Measurements from ENCODE around the gene FOXP1. TPM values are rescaled to one million over a fixed set of nuclear protein-coding genes. Genes with fewer than 3 reads are reported as not detected.

FOXP1 gene
- polyA plus RNA-seq, 4 donors: 4.9 to 66.5 (median 15.3) TPM

DNA sequence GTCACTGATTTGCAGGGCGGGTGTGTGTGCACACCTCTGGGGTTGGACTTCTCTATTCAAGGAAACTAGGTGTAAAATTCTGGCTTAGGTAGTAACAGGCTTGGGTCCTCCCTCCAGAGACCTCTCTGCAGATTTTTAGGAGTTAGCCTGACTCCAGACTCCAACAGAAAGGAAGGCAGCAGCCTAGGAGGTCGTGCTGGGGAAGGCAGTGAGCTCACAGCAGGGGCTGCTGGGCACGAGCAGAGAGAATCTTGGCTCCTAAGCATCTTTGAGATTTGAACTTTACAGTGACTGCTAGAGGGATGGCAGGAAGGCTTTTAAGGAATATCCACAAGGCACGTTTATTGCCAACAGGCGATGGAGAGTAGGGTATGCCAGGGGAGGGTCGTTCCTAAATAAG is 612.6 kb downstream of the FOXP1 start:
- 72 to 93% (median 87%) methylated on average over 6 of the region's 6 CpGs for WGBS, 3 donors
- Histone ChIP-seq H3K27ac (ENCODE audit: low read depth in 1 of 3, low read length in 2 of 3) (no peak overlapping the region), H3K9me3 (ENCODE audit: control insufficient read depth in 2 of 2, insufficient read depth in 1 of 2, low read depth in 1 of 2, low read length in 1 of 2) (no peaks in the 10 kb centered on the region), H3K36me3 (ENCODE audit: control insufficient read depth in 3 of 3, insufficient read depth in 2 of 3, low read depth in 1 of 3, low read length in 3 of 3) (peaks cover 14 to 25% (median 15%) of the 10 kb centered on the region in 3 donors), H3K4me1 (ENCODE audit: control insufficient read depth in 3 of 3, insufficient read depth in 2 of 3, low read depth in 1 of 3, low read length in 2 of 3) (no peaks in the 10 kb centered on the region), H3K27me3 (ENCODE audit: control insufficient read depth in 3 of 3, insufficient read depth in 3 of 3, low read length in 3 of 3) (no peaks in the 10 kb centered on the region), H3K4me3 (ENCODE audit: low read depth in 1 of 3, low read length in 3 of 3) (no peak overlapping the region)
- DNase-seq (no peak), FAIRE-seq (no peak)

- WGBS, 3 donors: 80 to 88% (median 87%) methylated on average over 4 of the region's 4 CpGs
- Histone ChIP-seq H3K27ac (ENCODE audit: low read depth in 1 of 3, low read length in 2 of 3) (no peak overlapping the region), H3K9me3 (ENCODE audit: control insufficient read depth in 2 of 2, insufficient read depth in 1 of 2, low read depth in 1 of 2, low read length in 1 of 2) (no peaks in the 10 kb centered on the region), H3K36me3 (ENCODE audit: control insufficient read depth in 3 of 3, insufficient read depth in 2 of 3, low read depth in 1 of 3, low read length in 3 of 3) (peaks cover 19 to 27% (median 19%) of the 10 kb centered on the region in 3 donors), H3K4me1 (ENCODE audit: control insufficient read depth in 3 of 3, insufficient read depth in 2 of 3, low read depth in 1 of 3, low read length in 2 of 3) (no peaks in the 10 kb centered on the region), H3K27me3 (ENCODE audit: control insufficient read depth in 3 of 3, insufficient read depth in 3 of 3, low read length in 3 of 3) (no peaks in the 10 kb centered on the region), H3K4me3 (ENCODE audit: low read depth in 1 of 3, low read length in 3 of 3) (no peak overlapping the region)
- DNase-seq (no peak), FAIRE-seq (no peak)
These were observed 613.4 kb downstream of the FOXP1 start for GRCh38 chr3:70970171-70970570.

DNA sequence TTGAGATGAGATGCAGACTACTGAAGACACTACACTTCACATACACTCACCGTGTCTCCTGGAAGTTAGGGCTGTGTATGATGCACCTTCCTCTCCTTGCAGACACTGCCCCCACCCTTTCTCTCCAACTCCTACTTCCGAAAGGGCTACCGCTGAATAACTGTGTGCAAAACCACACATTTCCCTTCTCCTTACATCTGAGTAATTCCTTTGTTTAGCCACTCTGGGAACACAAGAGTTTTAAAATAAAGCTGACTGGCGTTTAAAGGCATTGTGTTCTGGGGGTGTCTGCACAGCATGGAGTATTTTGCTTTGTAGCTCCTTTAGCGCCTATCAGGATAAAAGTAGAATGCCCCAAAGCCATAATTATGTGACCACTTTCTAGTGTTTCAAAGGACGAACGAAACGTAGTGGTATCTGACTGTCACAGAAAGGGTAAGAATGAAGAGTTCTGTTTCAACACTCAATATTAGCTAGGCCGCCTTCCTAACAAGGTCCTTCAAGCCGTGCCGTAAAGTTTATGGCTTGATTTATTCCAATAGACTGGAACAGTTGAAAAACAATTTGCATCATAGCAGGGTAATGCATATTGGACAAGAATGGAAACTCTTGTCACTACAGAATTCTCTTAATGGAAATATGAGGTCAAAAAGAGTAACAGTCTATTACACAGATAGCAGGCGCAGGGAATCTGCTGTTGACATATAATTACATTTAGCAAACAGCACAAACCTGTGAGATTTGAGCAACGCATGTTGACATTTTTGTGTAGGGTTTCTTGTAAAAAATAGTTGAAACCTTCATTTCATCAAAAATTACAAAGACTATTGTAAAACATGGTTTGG is 619.9 kb downstream of the FOXP1 start:
- Histone ChIP-seq H3K36me3 (ENCODE audit: control insufficient read depth in 3 of 3, insufficient read depth in 2 of 3, low read depth in 1 of 3, low read length in 3 of 3) (peaks cover 7 to 35% (median 22%) of the 10 kb centered on the region in 3 donors), H3K9me3 (ENCODE audit: control insufficient read depth in 2 of 2, insufficient read depth in 1 of 2, low read depth in 1 of 2, low read length in 1 of 2) (no peaks in the 10 kb centered on the region), H3K27ac (ENCODE audit: low read depth in 1 of 3, low read length in 2 of 3) (no peak overlapping the region), H3K4me3 (ENCODE audit: low read depth in 1 of 3, low read length in 3 of 3) (no peak overlapping the region), H3K27me3 (ENCODE audit: control insufficient read depth in 3 of 3, insufficient read depth in 3 of 3, low read length in 3 of 3) (no peaks in the 10 kb centered on the region), H3K4me1 (ENCODE audit: control insufficient read depth in 3 of 3, insufficient read depth in 2 of 3, low read depth in 1 of 3, low read length in 2 of 3) (no peaks in the 10 kb centered on the region)
- WGBS, 3 donors: 84 to 96% (median 95%) methylated on average over 13 of the region's 13 CpGs
- no peak for DNase-seq
- FAIRE-seq: no peak

- Histone ChIP-seq H3K36me3 (ENCODE audit: control insufficient read depth in 3 of 3, insufficient read depth in 2 of 3, low read depth in 1 of 3, low read length in 3 of 3) (peaks cover 3 to 35% (median 11%) of the 10 kb centered on the region in 3 donors), H3K27me3 (ENCODE audit: control insufficient read depth in 3 of 3, insufficient read depth in 3 of 3, low read length in 3 of 3) (no peaks in the 10 kb centered on the region), H3K4me1 (ENCODE audit: control insufficient read depth in 3 of 3, insufficient read depth in 2 of 3, low read depth in 1 of 3, low read length in 2 of 3) (no peaks in the 10 kb centered on the region), H3K4me3 (ENCODE audit: low read depth in 1 of 3, low read length in 3 of 3) (no peak overlapping the region), H3K27ac (ENCODE audit: low read depth in 1 of 3, low read length in 2 of 3) (no peak overlapping the region), H3K9me3 (ENCODE audit: control insufficient read depth in 2 of 2, insufficient read depth in 1 of 2, low read depth in 1 of 2, low read length in 1 of 2) (no peaks in the 10 kb centered on the region)
- no peak for FAIRE-seq
- no peak for DNase-seq
- 94 to 96% (median 95%) methylated on average over 14 of the region's 14 CpGs for WGBS, 3 donors
These were observed 623.8 kb downstream of the FOXP1 start for GRCh38 chr3:70959506-70960291.

- H3K9me3 ChIP-seq (ENCODE audit: control insufficient read depth in 2 of 2, insufficient read depth in 1 of 2, low read depth in 1 of 2, low read length in 1 of 2): no peaks in the 10 kb centered on the region
These were observed 631.3 kb downstream of the FOXP1 start for GRCh38 chr3:70952033-70952747.

GRCh38 chr3:70951316-70951715 is 632.2 kb downstream of the FOXP1 start:
- H3K4me3 ChIP-seq (ENCODE audit: low read depth in 1 of 3, low read length in 3 of 3): no peak overlapping the region
- DNase-seq (no peak), FAIRE-seq (no peak)
- H3K27me3 ChIP-seq (ENCODE audit: control insufficient read depth in 3 of 3, insufficient read depth in 3 of 3, low read length in 3 of 3): no peaks in the 10 kb centered on the region
- no peaks in the 10 kb centered on the region for H3K9me3 ChIP-seq (ENCODE audit: control insufficient read depth in 2 of 2, insufficient read depth in 1 of 2, low read depth in 1 of 2, low read length in 1 of 2)
- 73 to 85% (median 82%) methylated on average over 5 of the region's 5 CpGs for WGBS, 3 donors
- no peaks in the 10 kb centered on the region for H3K36me3 ChIP-seq (ENCODE audit: control insufficient read depth in 3 of 3, insufficient read depth in 2 of 3, low read depth in 1 of 3, low read length in 3 of 3)
- no peaks in the 10 kb centered on the region for H3K4me1 ChIP-seq (ENCODE audit: control insufficient read depth in 3 of 3, insufficient read depth in 2 of 3, low read depth in 1 of 3, low read length in 2 of 3)
- no peak overlapping the region for H3K27ac ChIP-seq (ENCODE audit: low read depth in 1 of 3, low read length in 2 of 3)

More at GRCh38 chr3:70952033-70952747, 631.3 kb downstream of the FOXP1 start:
- Histone ChIP-seq H3K36me3 (ENCODE audit: control insufficient read depth in 3 of 3, insufficient read depth in 2 of 3, low read depth in 1 of 3, low read length in 3 of 3) (no peaks in the 10 kb centered on the region), H3K27me3 (ENCODE audit: control insufficient read depth in 3 of 3, insufficient read depth in 3 of 3, low read length in 3 of 3) (no peaks in the 10 kb centered on the region), H3K27ac (ENCODE audit: low read depth in 1 of 3, low read length in 2 of 3) (no peak overlapping the region), H3K4me1 (ENCODE audit: control insufficient read depth in 3 of 3, insufficient read depth in 2 of 3, low read depth in 1 of 3, low read length in 2 of 3) (no peaks in the 10 kb centered on the region), H3K4me3 (ENCODE audit: low read depth in 1 of 3, low read length in 3 of 3) (no peak overlapping the region)
- DNase-seq: no peak
- WGBS, 3 donors: 81 to 86% (median 83%) methylated on average over 12 of the region's 12 CpGs
- no peak for FAIRE-seq

- H3K36me3 ChIP-seq (ENCODE audit: control insufficient read depth in 3 of 3, insufficient read depth in 2 of 3, low read depth in 1 of 3, low read length in 3 of 3): no peaks in the 10 kb centered on the region
- 85 to 91% (median 90%) methylated on average over 1 of the region's 1 CpG for whole genome bisulfite sequencing, 3 donors
- no peak for DNase-seq
- peaks cover 0 to 3% (median 0%) of the 10 kb centered on the region in 3 donors for H3K27me3 ChIP-seq (ENCODE audit: control insufficient read depth in 3 of 3, insufficient read depth in 3 of 3, low read length in 3 of 3)
- no peak overlapping the region for H3K27ac ChIP-seq (ENCODE audit: low read depth in 1 of 3, low read length in 2 of 3)
- FAIRE-seq: no peak
- no peaks in the 10 kb centered on the region for H3K4me1 ChIP-seq (ENCODE audit: control insufficient read depth in 3 of 3, insufficient read depth in 2 of 3, low read depth in 1 of 3, low read length in 2 of 3)
- H3K4me3 ChIP-seq (ENCODE audit: low read depth in 1 of 3, low read length in 3 of 3): no peak overlapping the region
- H3K9me3 ChIP-seq (ENCODE audit: control insufficient read depth in 2 of 2, insufficient read depth in 1 of 2, low read depth in 1 of 2, low read length in 1 of 2): no peaks in the 10 kb centered on the region
These were observed 635.9 kb downstream of the FOXP1 start for GRCh38 chr3:70947579-70947978.

DNA sequence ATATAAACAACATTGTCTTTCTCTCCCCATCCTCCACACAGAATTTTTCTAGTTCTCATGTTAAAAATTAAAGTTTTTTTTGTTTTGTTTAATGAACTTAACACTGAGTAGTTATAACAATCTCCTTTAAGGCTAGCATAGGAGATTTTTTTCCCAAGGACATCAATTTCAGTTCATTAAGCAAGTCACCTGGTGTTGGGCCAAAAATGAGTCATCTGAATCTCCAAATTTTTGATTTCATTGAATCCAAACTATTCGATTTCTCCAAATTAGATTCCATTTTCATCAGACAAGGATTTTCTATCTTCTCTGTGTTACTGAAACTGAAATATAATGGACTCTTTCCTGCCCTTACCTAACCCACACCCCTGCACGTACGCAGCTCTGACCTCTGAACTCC is 639.6 kb downstream of the FOXP1 start:
- 75 to 91% (median 87%) methylated on average over 3 of the region's 3 CpGs for WGBS, 3 donors
- Histone ChIP-seq H3K27me3 (ENCODE audit: control insufficient read depth in 3 of 3, insufficient read depth in 3 of 3, low read length in 3 of 3) (peaks cover 0 to 3% (median 3%) of the 10 kb centered on the region in 3 donors), H3K4me1 (ENCODE audit: control insufficient read depth in 3 of 3, insufficient read depth in 2 of 3, low read depth in 1 of 3, low read length in 2 of 3) (no peaks in the 10 kb centered on the region), H3K36me3 (ENCODE audit: control insufficient read depth in 3 of 3, insufficient read depth in 2 of 3, low read depth in 1 of 3, low read length in 3 of 3) (no peaks in the 10 kb centered on the region), H3K4me3 (ENCODE audit: low read depth in 1 of 3, low read length in 3 of 3) (no peak overlapping the region), H3K27ac (ENCODE audit: low read depth in 1 of 3, low read length in 2 of 3) (no peak overlapping the region), H3K9me3 (ENCODE audit: control insufficient read depth in 2 of 2, insufficient read depth in 1 of 2, low read depth in 1 of 2, low read length in 1 of 2) (no peaks in the 10 kb centered on the region)
- DNase-seq (no peak), FAIRE-seq (no peak)

Data from small intestine (tissue), 7 donors.